D721Med (cell line): Measurements from ENCODE around the gene VGLL4.

Experiments
- DNase-seq: peaks from one replicate; pipeline ENCODE4 v3.0.0; 2011; ENCODE audit warnings: low spot score; ENCODE audit not compliant: insufficient read length
- FAIRE-seq: peaks from 2 replicates; lab custom pipeline; 2011; peaks lifted over from hg19 to GRCh38; lab: Jason Lieb, UNC
- CTCF ChIP-seq: IDR thresholded peaks from 2 replicates; pipeline ENCODE4 v1.5.1; 2012; ENCODE audit warnings: mild to moderate bottlenecking, control low read depth; ENCODE audit not compliant: insufficient read depth; ENCODE audit errors: missing control alignments

VGLL4 gene

GRCh38 chr3:11641316-11641682 lies 2.4 kb downstream of the VGLL4 start:
- DNase-seq = no peak
- TF ChIP-seq CTCF = no peak
- no peak for FAIRE-seq

GRCh38 chr3:11640009-11640673 lies 3.6 kb downstream of the VGLL4 start:
- FAIRE-seq (no peak), DNase-seq (no peak)
- no peak for TF ChIP-seq CTCF

- TF ChIP-seq CTCF = no peak
- FAIRE-seq (no peak), DNase-seq (no peak)
Measured at GRCh38 chr3:11638495-11639358, 5.0 kb downstream of the VGLL4 start.

- DNase-seq (no peak), FAIRE-seq (no peak)
- TF ChIP-seq CTCF = no peak
Measured at GRCh38 chr3:11637901-11638458, 5.7 kb downstream of the VGLL4 start.

- TF ChIP-seq CTCF = no peak
Measured at GRCh38 chr3:11636394-11636770, 7.3 kb downstream of the VGLL4 start.

GRCh38 chr3:11635680-11636393 lies 7.9 kb downstream of the VGLL4 start:
- TF ChIP-seq CTCF = no peak
- no peak for DNase-seq
- no peak for FAIRE-seq

More at GRCh38 chr3:11636394-11636770, 7.3 kb downstream of the VGLL4 start:
- DNase-seq (no peak), FAIRE-seq (no peak)
